Epithelial cell of esophagus (primary cell): ENCODE data around the gene MTMR2.

Experiments used
- DNase-seq: peaks from one replicate; pipeline ENCODE4 v3.0.0; 2010; ENCODE audit warnings: low read depth
- H3K4me3 ChIP-seq: 2 replicates; pipeline ENCODE4 v1.5.1; 2011; ENCODE audit warnings: mild to moderate bottlenecking, low read length, control low read depth
- CTCF ChIP-seq: IDR thresholded peaks from 2 replicates; pipeline ENCODE4 v1.5.1; 2011; ENCODE audit warnings: low read depth, mild to moderate bottlenecking, low read length, control low read depth, inconsistent platforms; ENCODE audit not compliant: insufficient read depth; ENCODE audit errors: missing control alignments

MTMR2 gene

GRCh38 chr11:95920460-95921105 is 3.3 kb downstream of the MTMR2 start:
- DNase-seq = peak; percentile 61
- H3K4me3 ChIP-seq = no peak overlapping the region
- no peak for TF ChIP-seq CTCF

GRCh38 chr11:95919514-95919913 is 4.4 kb downstream of the MTMR2 start:
- no peak overlapping the region for H3K4me3 ChIP-seq
- no peak for DNase-seq
- no peak for TF ChIP-seq CTCF

GRCh38 chr11:95918720-95919119 is 5.2 kb downstream of the MTMR2 start:
- TF ChIP-seq CTCF = no peak
- no peak overlapping the region for H3K4me3 ChIP-seq
- DNase-seq = no peak

GRCh38 chr11:95918056-95918455 is 5.9 kb downstream of the MTMR2 start:
- TF ChIP-seq CTCF = no peak
- DNase-seq = no peak
- H3K4me3 ChIP-seq = no peak overlapping the region

GRCh38 chr11:95917193-95918036 is 6.5 kb downstream of the MTMR2 start:
- TF ChIP-seq CTCF = no peak
- H3K4me3 ChIP-seq = no peak overlapping the region
- DNase-seq = peak; percentile 61

GRCh38 chr11:95916049-95916448 is 7.9 kb downstream of the MTMR2 start:
- no peak for TF ChIP-seq CTCF
- no peak for DNase-seq
- no peak overlapping the region for H3K4me3 ChIP-seq
